Osteocyte (in vitro differentiated cells): ENCODE data around the gene CADPS2. TPM values are rescaled to one million over a fixed set of nuclear protein-coding genes. Genes with fewer than 3 reads are reported as not detected.

Experiments
- DNase-seq: peaks from one replicate; pipeline ENCODE4 v3.0.0; 2021; ENCODE audit warnings: mixed read lengths; ENCODE audit not compliant: unreplicated experiment; ENCODE audit errors: extremely low spot score
- H3K27ac Mint-ChIP-seq: one replicate; pipeline ENCODE4 v1.8.0; 2021; ENCODE audit warnings: mild to moderate bottlenecking, mixed read lengths; ENCODE audit not compliant: unreplicated experiment
- H3K27me3 Mint-ChIP-seq: one replicate; pipeline ENCODE4 v1.8.0; 2021; ENCODE audit warnings: mixed read lengths; ENCODE audit not compliant: unreplicated experiment
- H3K36me3 Mint-ChIP-seq: one replicate; pipeline ENCODE4 v1.8.0; 2021; ENCODE audit warnings: mixed read lengths; ENCODE audit not compliant: unreplicated experiment
- H3K4me1 Mint-ChIP-seq: one replicate; pipeline ENCODE4 v1.8.0; 2021; ENCODE audit warnings: mixed read lengths; ENCODE audit not compliant: unreplicated experiment
- H3K4me3 Mint-ChIP-seq: one replicate; pipeline ENCODE4 v1.8.0; 2021; ENCODE audit warnings: mild to moderate bottlenecking, moderate library complexity, mixed read lengths; ENCODE audit not compliant: unreplicated experiment
- H3K9me3 Mint-ChIP-seq: one replicate; pipeline ENCODE4 v1.8.0; 2021; ENCODE audit warnings: mixed read lengths; ENCODE audit not compliant: unreplicated experiment
- total RNA-seq: library from RNA; stranded (reverse); gene quantifications from 2 replicates; pipeline ENCODE4 v1.2.1, GENCODE V29; 2021
- TF ChIP-seq, protein P1 (sequence below): fragments of 200-600 bp; sonication (generic); IDR thresholded peaks from 2 replicates; pipeline ENCODE4 v1.5.0; 2021; ENCODE audit warnings: antibody characterized with exemption, mild to moderate bottlenecking, moderate library complexity

CADPS2 gene
- total RNA-seq, 1 donor from 2014 or later: 0.81 TPM

DNA sequence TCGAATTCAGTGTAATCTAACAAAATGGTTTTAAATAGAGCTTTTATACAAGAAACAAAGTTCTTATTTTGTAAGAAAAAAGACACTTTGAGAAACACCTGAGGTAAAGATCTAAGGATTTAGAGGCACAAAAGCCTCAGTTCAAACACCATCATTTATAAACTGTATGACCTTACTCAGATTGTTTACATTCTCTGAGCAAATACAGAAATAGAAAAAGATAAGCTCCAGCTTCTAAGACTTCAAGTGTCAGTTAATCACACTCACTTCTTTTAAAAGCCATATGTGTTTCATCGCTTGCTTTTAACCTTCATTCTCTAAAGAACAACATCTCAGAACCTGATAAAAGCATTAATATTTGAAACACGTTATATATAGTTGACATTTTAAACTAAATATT lies 27.9 kb downstream of the CADPS2 start:
- Mint-ChIP-seq H3K4me1 (no peaks in the 10 kb centered on the region), H3K36me3 (no peaks in the 10 kb centered on the region), H3K27me3 (no peaks in the 10 kb centered on the region), H3K4me3 (no peak overlapping the region), H3K27ac (no peak overlapping the region), H3K9me3 (peaks cover 4% of the 10 kb centered on the region)
- TF ChIP-seq, protein P1, sequence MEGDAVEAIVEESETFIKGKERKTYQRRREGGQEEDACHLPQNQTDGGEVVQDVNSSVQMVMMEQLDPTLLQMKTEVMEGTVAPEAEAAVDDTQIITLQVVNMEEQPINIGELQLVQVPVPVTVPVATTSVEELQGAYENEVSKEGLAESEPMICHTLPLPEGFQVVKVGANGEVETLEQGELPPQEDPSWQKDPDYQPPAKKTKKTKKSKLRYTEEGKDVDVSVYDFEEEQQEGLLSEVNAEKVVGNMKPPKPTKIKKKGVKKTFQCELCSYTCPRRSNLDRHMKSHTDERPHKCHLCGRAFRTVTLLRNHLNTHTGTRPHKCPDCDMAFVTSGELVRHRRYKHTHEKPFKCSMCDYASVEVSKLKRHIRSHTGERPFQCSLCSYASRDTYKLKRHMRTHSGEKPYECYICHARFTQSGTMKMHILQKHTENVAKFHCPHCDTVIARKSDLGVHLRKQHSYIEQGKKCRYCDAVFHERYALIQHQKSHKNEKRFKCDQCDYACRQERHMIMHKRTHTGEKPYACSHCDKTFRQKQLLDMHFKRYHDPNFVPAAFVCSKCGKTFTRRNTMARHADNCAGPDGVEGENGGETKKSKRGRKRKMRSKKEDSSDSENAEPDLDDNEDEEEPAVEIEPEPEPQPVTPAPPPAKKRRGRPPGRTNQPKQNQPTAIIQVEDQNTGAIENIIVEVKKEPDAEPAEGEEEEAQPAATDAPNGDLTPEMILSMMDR: no peak
- no peak for DNase-seq

DNA sequence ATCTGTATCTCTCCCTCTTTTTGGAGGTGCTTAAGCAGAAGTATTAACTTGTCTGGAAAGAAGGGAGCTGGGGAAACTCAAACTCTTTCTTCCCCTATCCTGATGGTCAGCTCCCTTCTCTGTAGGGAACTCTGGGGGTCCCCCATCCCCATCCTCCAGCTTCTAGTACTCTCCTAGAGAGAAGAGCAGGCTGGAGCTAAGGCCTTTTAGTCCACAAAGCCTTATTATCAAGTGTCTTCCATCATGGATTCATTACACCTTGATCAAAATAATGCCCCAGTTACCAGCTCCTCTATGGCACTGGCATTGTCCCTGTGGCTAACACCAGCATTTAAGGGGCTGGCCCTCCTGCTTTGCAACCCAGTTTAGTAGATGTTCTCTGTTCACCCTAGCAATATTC lies 35.7 kb downstream of the CADPS2 start:
- Mint-ChIP-seq H3K27ac (no peak overlapping the region), H3K4me1 (no peaks in the 10 kb centered on the region), H3K9me3 (peaks cover 21% of the 10 kb centered on the region), H3K4me3 (no peak overlapping the region), H3K36me3 (no peaks in the 10 kb centered on the region), H3K27me3 (no peaks in the 10 kb centered on the region)
- TF ChIP-seq, protein P1: no peak
- DNase-seq: no peak

GRCh38 chr7:122849957-122850328 lies 36.3 kb downstream of the CADPS2 start:
- Mint-ChIP-seq H3K27ac (no peak overlapping the region), H3K9me3 (peaks cover 21% of the 10 kb centered on the region), H3K27me3 (no peaks in the 10 kb centered on the region), H3K4me1 (no peaks in the 10 kb centered on the region), H3K36me3 (no peaks in the 10 kb centered on the region), H3K4me3 (no peak overlapping the region)
- TF ChIP-seq, protein P1: no peak
- no peak for DNase-seq

DNA sequence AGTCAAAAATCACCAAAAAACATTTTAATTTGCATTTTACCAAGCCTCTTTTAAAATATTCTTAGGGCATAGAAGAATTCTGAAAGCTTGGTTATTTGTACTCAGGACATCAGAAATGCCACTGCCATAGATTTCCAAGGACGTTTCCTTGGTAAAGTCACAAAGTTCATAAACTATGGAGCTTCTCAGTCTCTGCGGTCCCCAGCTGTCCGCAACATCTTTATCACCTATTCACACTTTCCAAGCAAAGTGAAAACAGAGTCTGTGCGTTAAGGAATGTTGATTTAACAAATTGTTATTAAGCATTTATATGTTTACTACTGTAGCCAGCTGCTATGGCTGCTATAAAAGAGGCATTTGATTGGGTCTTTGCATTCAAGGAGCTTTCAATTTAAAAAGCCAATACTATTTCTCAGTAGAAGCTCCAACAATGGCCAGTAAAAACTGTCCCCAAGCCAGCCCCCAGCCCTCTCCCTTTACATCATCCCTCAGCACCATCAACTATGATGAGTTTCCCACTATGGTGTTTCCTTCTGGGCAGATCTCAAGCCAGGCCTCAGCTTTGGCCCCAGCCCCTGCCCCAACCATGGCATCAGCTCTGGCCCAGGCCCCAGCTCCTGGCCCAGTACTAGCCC lies 36.8 kb downstream of the CADPS2 start:
- peaks cover 21% of the 10 kb centered on the region for H3K9me3 Mint-ChIP-seq

DNA sequence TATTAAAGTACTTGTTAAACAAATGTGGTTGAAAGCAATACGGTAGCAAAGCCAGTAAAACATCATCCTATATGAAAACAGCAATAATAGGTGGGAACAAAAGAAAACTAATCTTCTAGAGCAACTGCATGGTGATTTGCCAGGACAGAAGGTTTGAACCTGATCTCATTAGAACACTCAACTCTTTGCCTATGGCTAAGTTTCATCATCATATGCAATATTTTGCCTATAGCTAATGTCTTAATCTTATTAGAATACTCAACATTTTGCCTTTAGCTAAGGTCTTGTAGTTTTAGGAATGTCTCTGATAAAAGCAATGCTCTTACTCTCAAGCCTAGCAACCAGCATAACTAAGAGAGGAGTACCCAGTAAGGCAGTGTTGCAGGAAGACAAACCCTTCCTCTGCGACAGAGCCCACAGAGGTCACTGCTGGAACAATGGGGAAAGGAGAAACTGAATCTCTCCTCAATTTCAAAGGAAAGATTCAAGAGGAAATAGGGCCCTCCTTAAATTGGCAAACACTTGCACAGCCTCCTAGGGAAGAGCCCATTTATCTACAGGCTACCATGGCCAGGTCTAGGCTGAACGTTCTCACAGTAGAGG lies 38.3 kb downstream of the CADPS2 start:
- peaks cover 16% of the 10 kb centered on the region for H3K9me3 Mint-ChIP-seq
- H3K36me3 Mint-ChIP-seq: no peaks in the 10 kb centered on the region
- no peak overlapping the region for H3K27ac Mint-ChIP-seq
- TF ChIP-seq, protein P1: no peak
- H3K27me3 Mint-ChIP-seq: no peaks in the 10 kb centered on the region
- DNase-seq: no peak
- no peaks in the 10 kb centered on the region for H3K4me1 Mint-ChIP-seq
- no peak overlapping the region for H3K4me3 Mint-ChIP-seq

More for the DNA sequence above, 36.8 kb downstream of the CADPS2 start:
- no peak overlapping the region for H3K27ac Mint-ChIP-seq
- no peak for DNase-seq
- no peaks in the 10 kb centered on the region for H3K36me3 Mint-ChIP-seq
- TF ChIP-seq, protein P1: no peak
- no peaks in the 10 kb centered on the region for H3K27me3 Mint-ChIP-seq
- no peaks in the 10 kb centered on the region for H3K4me1 Mint-ChIP-seq
- no peak overlapping the region for H3K4me3 Mint-ChIP-seq
